ENCODE results near the gene GALNT18.

Gene GALNT18

GRCh38 chr11:11253497-11253896 lies 368.3 kb downstream of the GALNT18 start:
- DNase-seq = no peak

GRCh38 chr11:11252403-11252802 lies 369.4 kb downstream of the GALNT18 start:
- no peak for DNase-seq

- DNase-seq = no peak
These were observed 370.3 kb downstream of the GALNT18 start for GRCh38 chr11:11251394-11251970.

GRCh38 chr11:11250470-11250869 lies 371.3 kb downstream of the GALNT18 start:
- DNase-seq = no peak

- DNase-seq = no peak
These were observed 374.2 kb downstream of the GALNT18 start for GRCh38 chr11:11247576-11247975.

GRCh38 chr11:11247086-11247485 lies 374.7 kb downstream of the GALNT18 start:
- DNase-seq = no peak

- DNase-seq = no peak
These were observed 375.6 kb downstream of the GALNT18 start for GRCh38 chr11:11246166-11246565.

GRCh38 chr11:11245453-11245852 lies 376.4 kb downstream of the GALNT18 start:
- no peak for DNase-seq

GRCh38 chr11:11244470-11245080 lies 377.2 kb downstream of the GALNT18 start:
- no peak for DNase-seq

GRCh38 chr11:11243590-11244469 lies 378.0 kb downstream of the GALNT18 start:
- DNase-seq = peak; percentile 21

- no peak for DNase-seq
These were observed 378.6 kb downstream of the GALNT18 start for GRCh38 chr11:11243209-11243589.

GRCh38 chr11:11241284-11241683 lies 380.5 kb downstream of the GALNT18 start:
- no peak for DNase-seq

GRCh38 chr11:11239959-11240358 lies 381.8 kb downstream of the GALNT18 start:
- DNase-seq = no peak

GRCh38 chr11:11237070-11237832 lies 384.6 kb downstream of the GALNT18 start:
- no peak for DNase-seq

- no peak for DNase-seq
These were observed 385.2 kb downstream of the GALNT18 start for GRCh38 chr11:11236498-11237059.

- DNase-seq = no peak
These were observed 390.0 kb downstream of the GALNT18 start for GRCh38 chr11:11231763-11232162.

GRCh38 chr11:11230802-11231562 lies 390.8 kb downstream of the GALNT18 start:
- no peak for DNase-seq

GRCh38 chr11:11230087-11230486 lies 391.7 kb downstream of the GALNT18 start:
- no peak for DNase-seq

GRCh38 chr11:11229647-11230046 lies 392.2 kb downstream of the GALNT18 start:
- no peak for DNase-seq

- no peak for DNase-seq
These were observed 394.3 kb downstream of the GALNT18 start for GRCh38 chr11:11227296-11228085.

Data from activated effector memory CD4-positive, alpha-beta T cell treated with Interleukin-2 at 50 U/mL for 16 hours (primary cell).